Measurements from ENCODE around the gene TVP23C. TPM values are rescaled to one million over a fixed set of nuclear protein-coding genes. Genes with fewer than 3 reads are reported as not detected.
"Not testable (repeated sequence)": the region's sequence is repeated elsewhere in the genome, so short reads cannot be mapped to it uniquely, and the experiment has no call there.

TVP23C gene
- total RNA-seq: 10 to 100 TPM; 18.6 to 18.9 TPM

DNA sequence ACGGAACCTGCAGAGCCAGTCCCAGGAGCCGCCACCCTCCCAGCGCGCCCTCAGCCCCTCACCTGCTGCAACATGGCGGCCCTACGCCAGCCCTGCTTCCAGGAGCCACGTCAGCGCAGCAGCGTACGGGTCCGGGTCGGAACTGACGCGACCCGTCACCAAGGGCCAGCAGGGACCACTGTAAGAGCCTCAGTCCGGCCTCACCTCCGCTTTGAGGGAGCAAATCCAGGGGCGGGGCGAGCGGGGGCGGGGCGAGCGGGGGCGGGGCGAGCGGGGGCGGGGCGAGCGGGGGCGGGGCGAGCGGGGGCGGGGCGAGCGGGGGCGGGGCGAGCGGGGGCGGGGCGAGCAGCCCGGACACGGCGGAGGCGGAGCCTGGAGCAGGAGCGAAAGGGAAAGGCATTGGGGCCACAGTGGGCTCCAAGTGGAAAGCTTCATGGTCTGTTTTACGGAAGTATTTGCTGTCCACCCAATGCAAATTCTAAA is at the start of gene TVP23C:
Gene TVP23C (minus strand): TSS at position 109 of the 483 bp plus-strand sequence. CDS start 35 bp downstream, at position 74.
- H3K4me1 Mint-ChIP-seq (ENCODE audit: low read depth); H3K9me3 Mint-ChIP-seq (ENCODE audit: insufficient read depth); H3K36me3 Mint-ChIP-seq (ENCODE audit: low read depth); H3K27me3 Mint-ChIP-seq (ENCODE audit: low read depth); POLR2A ChIA-PET; CTCF ChIA-PET: not testable (repeated sequence)
- Mint-ChIP-seq H3K4me3 (peak within 1 kb of the TSS; percentile 94), H3K27ac (peak within 1 kb of the TSS; percentile 95)
- ATAC-seq (peak; percentile 94), DNase-seq (peak; percentile 81)

- DNase-seq; H3K27ac Mint-ChIP-seq; CTCF ChIA-PET; POLR2A ChIA-PET; H3K4me3 Mint-ChIP-seq; H3K9me3 Mint-ChIP-seq (ENCODE audit: insufficient read depth); ATAC-seq; H3K27me3 Mint-ChIP-seq (ENCODE audit: low read depth): not testable (repeated sequence)
- Mint-ChIP-seq H3K4me1 (ENCODE audit: low read depth) (peaks cover 38% of the 10 kb centered on the region), H3K36me3 (ENCODE audit: low read depth) (peaks cover 11% of the 10 kb centered on the region)
Observed at GRCh38 chr17:15592960-15593359, 29.7 kb upstream of the TVP23C start.

GRCh38 chr17:15591986-15592385 is 28.7 kb upstream of the TVP23C start:
- CTCF ChIA-PET; H3K4me3 Mint-ChIP-seq; H3K27me3 Mint-ChIP-seq (ENCODE audit: low read depth); H3K9me3 Mint-ChIP-seq (ENCODE audit: insufficient read depth); DNase-seq; ATAC-seq: not testable (repeated sequence)
- Mint-ChIP-seq H3K36me3 (ENCODE audit: low read depth) (peaks cover 12% of the 10 kb centered on the region), H3K27ac (peak overlapping the region; percentile 77), H3K4me1 (ENCODE audit: low read depth) (peaks cover 40% of the 10 kb centered on the region)
- POLR2A ChIA-PET: interaction anchor here (0.6 kb wide), 1 partner anchor 582 kb away, joined by 3 read pairs; no protein-coding TSS in a partner anchor

GRCh38 chr17:15590844-15591243 is 27.6 kb upstream of the TVP23C start:
- peak overlapping the region; percentile 68 for H3K4me3 Mint-ChIP-seq
- ATAC-seq; H3K9me3 Mint-ChIP-seq (ENCODE audit: insufficient read depth); DNase-seq; CTCF ChIA-PET; POLR2A ChIA-PET; H3K27me3 Mint-ChIP-seq (ENCODE audit: low read depth): not testable (repeated sequence)
- H3K4me1 Mint-ChIP-seq (ENCODE audit: low read depth): peaks cover 48% of the 10 kb centered on the region
- peaks cover 20% of the 10 kb centered on the region for H3K36me3 Mint-ChIP-seq (ENCODE audit: low read depth)
- H3K27ac Mint-ChIP-seq: peak overlapping the region; percentile 95

DNA sequence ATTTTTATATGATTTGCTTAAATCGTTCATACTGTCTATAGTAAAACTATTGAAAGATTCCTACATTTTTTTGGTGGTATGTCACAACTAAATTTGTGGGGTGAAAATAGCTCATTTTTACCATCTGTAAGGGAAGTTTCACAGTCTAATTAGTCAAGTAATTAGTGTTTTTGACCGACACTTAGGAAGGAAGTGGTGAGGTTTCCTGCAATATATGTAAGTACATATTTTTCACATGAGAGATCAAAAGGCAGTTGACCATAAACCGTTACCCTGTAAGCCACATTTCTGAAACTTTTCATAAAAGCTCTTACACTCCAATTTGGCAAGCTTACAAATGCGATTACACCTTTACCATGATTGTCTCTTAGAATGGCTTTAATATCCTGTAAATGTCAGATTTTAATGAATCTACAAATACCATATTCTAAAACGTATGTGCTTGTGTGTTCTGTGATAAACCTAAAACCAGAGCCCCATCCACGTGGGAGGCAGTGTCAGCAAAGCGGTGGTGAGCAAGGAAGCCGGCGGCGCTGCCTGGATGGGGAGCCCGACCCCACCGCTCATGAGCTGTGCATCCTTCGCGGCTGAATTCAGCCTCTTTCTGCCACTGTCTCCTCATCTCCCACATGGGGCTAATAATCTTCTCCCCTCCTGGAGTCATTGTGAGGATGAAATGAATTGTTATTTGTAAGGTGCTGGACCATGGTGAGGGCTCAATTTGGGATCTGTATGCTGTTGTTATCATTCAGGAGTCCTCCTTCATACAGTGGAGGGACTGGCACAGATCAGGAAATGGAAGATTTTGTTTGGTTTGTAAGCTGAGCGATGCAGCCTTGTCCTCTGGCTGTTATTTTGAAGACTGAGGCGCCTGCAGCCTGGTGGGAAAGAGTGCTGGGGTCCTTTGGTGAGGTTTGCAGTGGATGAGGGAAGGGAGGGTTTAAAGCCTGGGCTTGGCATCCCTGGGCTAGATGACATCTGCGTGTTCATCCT is 26.6 kb upstream of the TVP23C start:
- Mint-ChIP-seq H3K27ac (peak overlapping the region; percentile 95), H3K4me3 (peak overlapping the region; percentile 68), H3K4me1 (ENCODE audit: low read depth) (peaks cover 48% of the 10 kb centered on the region), H3K36me3 (ENCODE audit: low read depth) (peaks cover 20% of the 10 kb centered on the region)
- DNase-seq (peak; percentile 72), ATAC-seq (peak; percentile 84)
- H3K27me3 Mint-ChIP-seq (ENCODE audit: low read depth); CTCF ChIA-PET; POLR2A ChIA-PET; H3K9me3 Mint-ChIP-seq (ENCODE audit: insufficient read depth): not testable (repeated sequence)

- peaks cover 45% of the 10 kb centered on the region for H3K4me1 Mint-ChIP-seq (ENCODE audit: low read depth)
- POLR2A ChIA-PET; H3K27me3 Mint-ChIP-seq (ENCODE audit: low read depth); ATAC-seq; H3K27ac Mint-ChIP-seq; H3K9me3 Mint-ChIP-seq (ENCODE audit: insufficient read depth); H3K4me3 Mint-ChIP-seq; CTCF ChIA-PET; DNase-seq: not testable (repeated sequence)
- peaks cover 20% of the 10 kb centered on the region for H3K36me3 Mint-ChIP-seq (ENCODE audit: low read depth)
Observed at GRCh38 chr17:15588017-15588416, 24.7 kb upstream of the TVP23C start.

DNA sequence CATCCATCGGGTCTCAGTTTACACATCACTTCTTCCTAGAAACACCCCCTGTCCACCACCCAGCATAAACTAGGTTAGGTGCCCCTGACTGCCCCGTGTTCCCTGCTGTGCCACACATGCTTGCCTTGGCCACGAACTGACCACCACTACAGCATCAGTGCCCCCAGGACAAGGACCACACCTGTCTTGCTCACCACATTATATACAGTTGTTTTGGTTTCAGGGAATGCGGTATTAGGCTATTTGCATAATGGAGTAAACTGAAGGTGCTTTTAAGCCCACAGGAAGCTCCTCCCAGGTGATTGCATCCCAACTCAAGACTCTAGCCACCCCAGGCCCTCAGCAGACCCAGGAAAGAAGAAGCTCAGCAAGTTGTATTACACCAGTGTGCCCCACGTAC is 20.0 kb upstream of the TVP23C start:
- DNase-seq; H3K4me3 Mint-ChIP-seq; H3K27ac Mint-ChIP-seq; CTCF ChIA-PET; H3K9me3 Mint-ChIP-seq (ENCODE audit: insufficient read depth); ATAC-seq; POLR2A ChIA-PET: not testable (repeated sequence)
- Mint-ChIP-seq H3K36me3 (ENCODE audit: low read depth) (peaks cover 13% of the 10 kb centered on the region), H3K27me3 (ENCODE audit: low read depth) (peaks cover 13% of the 10 kb centered on the region), H3K4me1 (ENCODE audit: low read depth) (peaks cover 14% of the 10 kb centered on the region)

DNA sequence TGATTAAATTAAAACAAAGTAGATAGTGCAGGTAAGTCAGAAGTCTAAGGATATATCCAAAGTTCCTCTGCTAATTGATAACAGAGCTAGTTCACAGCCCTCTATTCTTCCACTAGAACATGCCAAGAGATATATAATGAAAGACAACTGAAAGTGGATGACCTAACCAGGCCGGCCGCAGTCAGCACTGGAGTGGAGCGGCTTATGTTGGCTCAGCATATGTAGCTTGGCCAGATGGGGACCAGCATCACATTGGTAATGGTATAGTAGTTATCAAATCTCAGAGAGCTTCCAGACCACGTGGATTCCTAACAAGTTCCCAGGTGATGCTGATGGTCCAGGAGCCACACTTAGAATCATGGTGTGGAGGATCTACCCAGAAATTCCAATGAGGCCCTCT is 18.2 kb upstream of the TVP23C start:
- POLR2A ChIA-PET; H3K9me3 Mint-ChIP-seq (ENCODE audit: insufficient read depth); CTCF ChIA-PET; H3K36me3 Mint-ChIP-seq (ENCODE audit: low read depth); H3K27ac Mint-ChIP-seq; ATAC-seq; DNase-seq; H3K4me3 Mint-ChIP-seq; H3K4me1 Mint-ChIP-seq (ENCODE audit: low read depth): not testable (repeated sequence)
- H3K27me3 Mint-ChIP-seq (ENCODE audit: low read depth): peaks cover 13% of the 10 kb centered on the region

DNA sequence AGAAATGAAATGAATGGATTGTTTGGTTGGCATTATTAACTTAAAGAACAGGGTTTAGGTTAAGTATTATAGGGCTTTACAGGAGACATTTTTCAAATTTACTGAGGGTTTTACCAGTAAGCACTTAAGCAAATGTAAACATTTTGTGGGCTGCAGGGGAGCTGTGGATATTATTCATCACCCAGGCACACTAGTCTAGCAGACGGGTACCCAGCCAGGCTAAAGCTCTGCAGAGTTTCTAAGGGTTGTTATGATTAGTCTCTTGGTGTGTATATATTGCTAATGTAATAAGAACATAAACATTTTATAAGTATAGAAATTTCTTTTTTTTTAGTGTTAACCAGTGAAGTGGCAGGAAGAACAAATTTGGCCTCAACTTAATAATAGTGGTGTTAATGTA is 13.6 kb upstream of the TVP23C start:
- H3K4me3 Mint-ChIP-seq; POLR2A ChIA-PET; H3K9me3 Mint-ChIP-seq (ENCODE audit: insufficient read depth); ATAC-seq; H3K27ac Mint-ChIP-seq; CTCF ChIA-PET; H3K4me1 Mint-ChIP-seq (ENCODE audit: low read depth); DNase-seq; H3K36me3 Mint-ChIP-seq (ENCODE audit: low read depth): not testable (repeated sequence)
- H3K27me3 Mint-ChIP-seq (ENCODE audit: low read depth): peaks cover 20% of the 10 kb centered on the region

DNA sequence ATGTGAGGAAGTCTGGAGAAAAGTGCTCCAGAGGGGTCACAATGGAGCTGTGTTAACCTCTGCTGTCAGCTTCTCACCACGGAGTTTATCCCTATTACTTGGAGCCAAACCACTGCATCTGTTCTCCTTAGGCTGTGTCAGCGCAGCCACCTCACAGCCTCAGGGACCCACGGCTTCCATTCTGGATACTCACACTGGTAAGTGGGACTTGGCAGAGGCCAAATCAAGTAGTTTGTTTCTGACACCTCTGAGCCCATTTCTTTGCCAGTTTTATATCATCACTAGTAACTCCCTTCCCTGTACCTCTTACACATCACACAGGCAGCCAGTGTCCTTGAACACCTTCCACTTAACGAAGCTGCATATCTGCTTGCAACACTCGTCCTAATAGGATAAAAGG is 11.4 kb upstream of the TVP23C start:
- ATAC-seq; H3K9me3 Mint-ChIP-seq (ENCODE audit: insufficient read depth); H3K4me3 Mint-ChIP-seq; DNase-seq; H3K36me3 Mint-ChIP-seq (ENCODE audit: low read depth); CTCF ChIA-PET; POLR2A ChIA-PET; H3K4me1 Mint-ChIP-seq (ENCODE audit: low read depth); H3K27ac Mint-ChIP-seq: not testable (repeated sequence)
- H3K27me3 Mint-ChIP-seq (ENCODE audit: low read depth): peaks cover 22% of the 10 kb centered on the region

DNA sequence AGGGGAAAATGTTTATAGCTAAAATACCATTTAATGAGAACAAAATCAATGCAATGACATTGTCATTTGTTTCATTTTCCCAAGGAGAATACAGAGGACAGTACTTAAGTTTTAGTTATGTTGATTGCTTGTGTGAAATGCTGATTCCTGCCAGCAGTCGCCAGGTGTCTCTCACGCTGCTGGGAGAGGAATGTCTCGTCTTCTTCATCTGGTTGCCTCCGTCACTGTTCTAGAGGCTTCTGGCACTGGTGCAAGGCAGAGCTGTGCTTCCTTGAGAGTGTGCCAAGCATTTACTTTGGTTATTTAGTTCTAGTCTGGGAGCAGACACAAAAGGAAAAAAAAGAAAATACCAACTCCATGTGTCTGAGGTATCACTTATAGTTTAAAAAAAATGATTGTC is 10.6 kb upstream of the TVP23C start:
- CTCF ChIA-PET; POLR2A ChIA-PET; DNase-seq; H3K4me1 Mint-ChIP-seq (ENCODE audit: low read depth); H3K36me3 Mint-ChIP-seq (ENCODE audit: low read depth); H3K4me3 Mint-ChIP-seq; H3K9me3 Mint-ChIP-seq (ENCODE audit: insufficient read depth); ATAC-seq; H3K27ac Mint-ChIP-seq: not testable (repeated sequence)
- peaks cover 22% of the 10 kb centered on the region for H3K27me3 Mint-ChIP-seq (ENCODE audit: low read depth)

DNA sequence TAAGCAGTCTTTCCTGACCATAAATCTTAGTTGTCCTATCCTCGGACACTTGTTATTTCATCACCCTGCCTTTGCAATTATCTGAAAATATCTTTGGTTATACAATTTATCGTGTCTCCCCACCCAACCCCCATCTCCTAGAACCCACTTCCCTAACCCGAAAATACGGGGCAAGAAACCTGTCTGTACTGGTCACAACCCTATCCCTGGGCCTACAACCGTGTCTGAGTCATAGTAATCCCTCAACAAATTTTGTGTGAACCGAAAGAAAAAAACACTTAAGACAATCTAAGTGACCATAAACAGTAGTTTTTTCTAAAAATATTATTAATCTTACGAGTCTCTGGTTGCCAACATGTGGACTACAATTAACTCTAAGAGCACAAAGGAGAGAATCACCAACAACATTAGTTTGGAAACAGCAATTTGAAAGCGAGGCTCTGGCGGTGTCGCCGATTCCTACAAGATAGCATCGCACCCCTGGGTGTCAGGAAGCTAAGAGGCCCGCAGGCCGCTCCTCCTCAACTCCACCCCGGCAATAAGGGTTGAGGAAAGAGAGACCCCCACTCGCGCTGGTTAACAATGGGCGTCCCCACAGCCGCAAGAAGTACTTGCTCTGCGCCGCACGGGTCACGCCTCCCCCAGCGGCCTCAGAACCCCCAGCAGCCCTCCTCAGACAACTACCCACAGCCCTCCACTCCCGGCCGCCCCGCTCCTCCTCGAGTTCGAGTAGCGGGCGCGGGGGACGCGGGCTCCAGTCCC is 489 bp downstream of the TVP23C start:
- DNase-seq; ATAC-seq; H3K36me3 Mint-ChIP-seq (ENCODE audit: low read depth); POLR2A ChIA-PET; H3K4me1 Mint-ChIP-seq (ENCODE audit: low read depth); H3K27me3 Mint-ChIP-seq (ENCODE audit: low read depth); H3K9me3 Mint-ChIP-seq (ENCODE audit: insufficient read depth); CTCF ChIA-PET: not testable (repeated sequence)
- Mint-ChIP-seq H3K4me3 (peak overlapping the region; percentile 94), H3K27ac (peak overlapping the region; percentile 95)
